HepG2 (cell line): ENCODE data around the gene NEURL4. TPM values are rescaled to one million over a fixed set of nuclear protein-coding genes. Genes with fewer than 3 reads are reported as not detected.

Source experiments
- CENPT ChIP-seq: sonication (generic); formaldehyde crosslinking; IDR thresholded peaks from 2 replicates; pipeline ENCODE4 v1.8.0; 2022; ENCODE audit warnings: low read depth, mild to moderate bottlenecking, moderate library complexity, missing genetic modification reagents
- FOSL2 ChIP-seq: sonication (generic); formaldehyde crosslinking; IDR thresholded peaks from 2 replicates; pipeline ENCODE4 v1.4.0; 2020; ENCODE audit warnings: missing genetic modification reagents
- FOXK2 ChIP-seq: fragments of 450-650 bp; IDR thresholded peaks from 2 replicates; pipeline ENCODE4 v1.6.1; 2016
- HMG20A ChIP-seq: IDR thresholded peaks from 2 replicates; pipeline ENCODE4 v1.6.1; 2016; ENCODE audit warnings: borderline replicate concordance
- HNF1B ChIP-seq: sonication (generic); formaldehyde crosslinking; IDR thresholded peaks from 2 replicates; pipeline ENCODE4 v1.5.1; 2020; ENCODE audit warnings: mild to moderate bottlenecking, moderate library complexity, missing genetic modification reagents
- KDM4B ChIP-seq: sonication (generic); formaldehyde crosslinking; IDR thresholded peaks from 2 replicates; pipeline ENCODE4 v1.4.0; 2020; ENCODE audit warnings: missing genetic modification reagents
- MED1 ChIP-seq: sonication (generic); formaldehyde crosslinking; IDR thresholded peaks from 2 replicates; pipeline ENCODE4 v1.4.0; 2020; ENCODE audit warnings: missing genetic modification reagents
- PRDM10 ChIP-seq: sonication (generic); formaldehyde crosslinking; IDR thresholded peaks from 2 replicates; pipeline ENCODE4 v1.4.0; 2020; ENCODE audit warnings: low read depth, missing genetic modification reagents
- RAD21 ChIP-seq: fragments of 450-650 bp; formaldehyde crosslinking; IDR thresholded peaks from 2 replicates; pipeline ENCODE4 v1.5.0; 2020; ENCODE audit warnings: mild to moderate bottlenecking
- RFX3 ChIP-seq: IDR thresholded peaks from 2 replicates; pipeline ENCODE4 v1.6.1; 2016; ENCODE audit warnings: missing biosample characterization, missing genetic modification reagents
- YEATS4 ChIP-seq: sonication (generic); formaldehyde crosslinking; IDR thresholded peaks from 2 replicates; pipeline ENCODE4 v1.4.0; 2020; ENCODE audit warnings: missing genetic modification reagents, borderline replicate concordance
- ZFP82 ChIP-seq: sonication (generic); formaldehyde crosslinking; IDR thresholded peaks from 2 replicates; pipeline ENCODE4 v1.5.1; 2020; ENCODE audit warnings: mild to moderate bottlenecking, missing genetic modification reagents, borderline replicate concordance
- ZFP91 ChIP-seq: sonication (generic); formaldehyde crosslinking; IDR thresholded peaks from 2 replicates; pipeline ENCODE4 v1.9.0; 2022; ENCODE audit warnings: missing genetic modification reagents, mild to moderate bottlenecking, borderline replicate concordance
- ZNF296 ChIP-seq: sonication (generic); formaldehyde crosslinking; conservative IDR thresholded peaks from 2 replicates; pipeline ENCODE4 v1.5.0; 2020; ENCODE audit warnings: mild to moderate bottlenecking, missing genetic modification reagents
- ZNF790 ChIP-seq: sonication (generic); formaldehyde crosslinking; IDR thresholded peaks from 2 replicates; pipeline ENCODE4 v1.8.0; 2022; ENCODE audit warnings: missing genetic modification reagents, mild to moderate bottlenecking, borderline replicate concordance
- polyA plus RNA-seq, 8 experiments: library from polyadenylated mRNA; depleted of rRNA in 3 of 8; stranded (reverse) in 7 of 8; unstranded in 1 of 8; fragments of >200 nt; fragmentation: Illumina TruSeq in 4 of 8; extraction: Trizol in 4 of 8; gene quantifications; 2 replicates each; pipeline versions ENCODE4 v1.2.1 to v1.2.3, GENCODE V29; 2011 to 2016; ENCODE audit warnings: low read depth in 4 of 8, missing spikeins in 1 of 8, mixed read lengths in 1 of 8; ENCODE audit not compliant: insufficient read depth in 1 of 8
- total RNA-seq, 5 experiments: library from RNA; depleted of rRNA; stranded (reverse); fragments of >200 nt; fragmentation: Illumina TruSeq; extraction: Trizol; gene quantifications; 2 replicates each; pipeline ENCODE4 v1.2.3, GENCODE V29; 2016; ENCODE audit warnings: low read depth in 1 of 5

Gene NEURL4
- total and polyA plus RNA-seq, 2 of the 13 experiments (the other 11 are each of a cell fraction or from before 2014, with no cell fraction given), result 14.8 to 15.7 TPM

GRCh38 chr17:7356072-7356549 is 27.0 kb upstream of the NEURL4 start (continued):
- TF ChIP-seq PRDM10 (CRISPR knock-in tag), result no peak
- no peak for TF ChIP-seq HMG20A (CRISPR knock-in tag)
- TF ChIP-seq YEATS4, result no peak
- TF ChIP-seq ZFP91 (CRISPR knock-in tag), result peak; percentile 84
- TF ChIP-seq ZNF296 (CRISPR knock-in tag), result no peak
- no peak; the same call in 1 of the 2 replicates for TF ChIP-seq FOSL2 (CRISPR knock-in tag)
- peak; percentile 93 for TF ChIP-seq RAD21 (CRISPR knock-in tag)
- TF ChIP-seq KDM4B, result 0 out of 2 replicates have a peak, but pooled peaks have one; percentile 52
- no peak for TF ChIP-seq HNF1B (CRISPR knock-in tag)
- TF ChIP-seq FOXK2, result no peak
- no peak for TF ChIP-seq CENPT (CRISPR knock-in tag)
- peak; percentile 42; the same call in 1 of the 2 replicates for TF ChIP-seq MED1 (CRISPR knock-in tag)
- TF ChIP-seq RFX3 (CRISPR knock-in tag), result no peak
- TF ChIP-seq ZFP82 (CRISPR knock-in tag), result no peak
- TF ChIP-seq ZNF790 (CRISPR knock-in tag), result no peak
